ENCODE data around the gene ZNF418. TPM values are rescaled to one million over a fixed set of nuclear protein-coding genes. Genes with fewer than 3 reads are reported as not detected.
"Not testable (repeated sequence)": the region's sequence is repeated elsewhere in the genome, so short reads cannot be mapped to it uniquely, and the experiment has no call there.

The ZNF418 gene
- total RNA-seq, 1 donor from 2014 or later = 24.6 TPM

DNA sequence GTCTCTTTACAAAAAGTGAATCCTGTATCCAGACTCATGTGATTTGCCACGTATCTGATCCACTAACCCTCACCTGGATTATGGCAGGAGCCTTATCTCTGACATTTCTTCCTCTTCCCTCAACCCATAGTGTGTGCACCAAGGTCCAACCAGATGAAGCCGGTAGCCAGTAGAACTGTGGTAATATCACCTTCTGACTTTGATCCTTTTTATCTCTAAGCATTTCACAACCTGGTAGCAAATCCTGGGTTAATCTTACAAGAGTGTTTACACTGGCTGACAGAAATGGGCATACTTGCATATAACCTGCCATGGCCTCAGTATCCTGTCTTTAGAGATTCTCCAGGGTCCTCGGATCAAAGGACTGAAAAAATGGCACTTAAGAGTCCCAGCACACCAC is 20.7 kb downstream of the ZNF418 start:
- TF ChIP-seq, protein P1, sequence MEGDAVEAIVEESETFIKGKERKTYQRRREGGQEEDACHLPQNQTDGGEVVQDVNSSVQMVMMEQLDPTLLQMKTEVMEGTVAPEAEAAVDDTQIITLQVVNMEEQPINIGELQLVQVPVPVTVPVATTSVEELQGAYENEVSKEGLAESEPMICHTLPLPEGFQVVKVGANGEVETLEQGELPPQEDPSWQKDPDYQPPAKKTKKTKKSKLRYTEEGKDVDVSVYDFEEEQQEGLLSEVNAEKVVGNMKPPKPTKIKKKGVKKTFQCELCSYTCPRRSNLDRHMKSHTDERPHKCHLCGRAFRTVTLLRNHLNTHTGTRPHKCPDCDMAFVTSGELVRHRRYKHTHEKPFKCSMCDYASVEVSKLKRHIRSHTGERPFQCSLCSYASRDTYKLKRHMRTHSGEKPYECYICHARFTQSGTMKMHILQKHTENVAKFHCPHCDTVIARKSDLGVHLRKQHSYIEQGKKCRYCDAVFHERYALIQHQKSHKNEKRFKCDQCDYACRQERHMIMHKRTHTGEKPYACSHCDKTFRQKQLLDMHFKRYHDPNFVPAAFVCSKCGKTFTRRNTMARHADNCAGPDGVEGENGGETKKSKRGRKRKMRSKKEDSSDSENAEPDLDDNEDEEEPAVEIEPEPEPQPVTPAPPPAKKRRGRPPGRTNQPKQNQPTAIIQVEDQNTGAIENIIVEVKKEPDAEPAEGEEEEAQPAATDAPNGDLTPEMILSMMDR (conservative IDR thresholded peaks at IDR 0.05) = no peak
- Mint-ChIP-seq H3K27me3 (no peaks in the 10 kb centered on the region), H3K4me3 (peak overlapping the region; percentile 97), H3K27ac (no peak overlapping the region), H3K4me1 (ENCODE audit: unreplicated experiment) (peaks cover 17% of the 10 kb centered on the region), H3K36me3 (peaks cover 55% of the 10 kb centered on the region), H3K9me3 (peaks cover 12% of the 10 kb centered on the region)
- DNase-seq (ENCODE audit: extremely low spot score, unreplicated experiment) = no peak

- Mint-ChIP-seq H3K36me3 (peaks cover 52% of the 10 kb centered on the region), H3K4me1 (ENCODE audit: unreplicated experiment) (peaks cover 6% of the 10 kb centered on the region), H3K4me3 (no peak overlapping the region), H3K27me3 (no peaks in the 10 kb centered on the region), H3K27ac (no peak overlapping the region), H3K9me3 (peaks cover 5% of the 10 kb centered on the region)
- TF ChIP-seq, protein P1 (conservative IDR thresholded peaks at IDR 0.05) = no peak
- DNase-seq (ENCODE audit: extremely low spot score, unreplicated experiment) = no peak
Observed at GRCh38 chr19:57907394-57907793, 27.8 kb downstream of the ZNF418 start.

DNA sequence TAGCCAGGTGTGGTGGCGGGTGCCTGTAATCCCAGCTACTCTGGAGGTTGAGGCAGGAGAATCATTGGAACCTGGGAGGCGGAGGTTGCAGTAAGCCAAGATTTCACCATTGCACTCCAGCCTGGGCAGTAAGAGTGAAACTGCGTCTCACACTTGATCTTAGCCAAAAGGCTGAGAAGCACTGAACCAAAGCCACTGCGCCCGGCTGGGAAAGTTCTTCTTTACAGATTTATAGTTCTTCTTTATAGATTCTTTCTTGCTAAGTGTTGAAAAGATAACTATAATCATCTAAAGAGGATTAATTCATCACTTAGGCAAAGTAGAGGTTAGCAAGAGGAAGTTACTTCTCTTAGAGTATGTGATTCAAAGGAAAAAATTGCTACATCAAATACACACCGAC is 29.9 kb downstream of the ZNF418 start:
- Mint-ChIP-seq H3K36me3 (peaks cover 41% of the 10 kb centered on the region), H3K4me3 (no peak overlapping the region), H3K4me1 (ENCODE audit: unreplicated experiment) (peaks cover 6% of the 10 kb centered on the region), H3K27me3 (no peaks in the 10 kb centered on the region), H3K9me3 (peaks cover 5% of the 10 kb centered on the region), H3K27ac (no peak overlapping the region)
- no peak for DNase-seq (ENCODE audit: extremely low spot score, unreplicated experiment)
- TF ChIP-seq, protein P1 (conservative IDR thresholded peaks at IDR 0.05) = no peak

GRCh38 chr19:57903618-57904184 is 31.5 kb downstream of the ZNF418 start:
- H3K4me1 Mint-ChIP-seq (ENCODE audit: unreplicated experiment) = peaks cover 6% of the 10 kb centered on the region
- H3K36me3 Mint-ChIP-seq = peaks cover 36% of the 10 kb centered on the region
- TF ChIP-seq, protein P1 (conservative IDR thresholded peaks at IDR 0.05) = peak; percentile 3
- no peak overlapping the region for H3K4me3 Mint-ChIP-seq
- DNase-seq (ENCODE audit: extremely low spot score, unreplicated experiment) = no peak
- peaks cover 5% of the 10 kb centered on the region for H3K9me3 Mint-ChIP-seq
- H3K27me3 Mint-ChIP-seq = no peaks in the 10 kb centered on the region
- no peak overlapping the region for H3K27ac Mint-ChIP-seq

DNA sequence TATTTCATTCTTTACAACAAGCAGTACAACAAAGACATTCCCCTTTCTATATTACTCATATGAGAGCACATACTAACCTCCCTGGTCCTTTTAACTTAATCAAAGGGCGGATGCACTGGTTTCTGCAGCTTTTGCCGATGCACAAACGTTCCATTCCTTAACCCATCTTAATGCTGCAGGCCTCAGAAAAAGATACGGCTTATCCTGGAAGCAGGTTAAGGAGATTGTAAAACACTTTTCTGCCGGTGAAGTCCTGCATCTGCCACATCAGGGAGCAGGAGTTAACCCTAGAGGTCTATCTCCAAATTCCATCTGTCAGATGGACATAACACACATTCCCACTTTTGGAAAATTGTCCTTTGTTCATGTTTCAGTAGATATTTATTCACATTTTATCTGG is 34.9 kb downstream of the ZNF418 start:
- Mint-ChIP-seq H3K36me3 (peaks cover 13% of the 10 kb centered on the region), H3K27ac (no peak overlapping the region), H3K4me3 (no peak overlapping the region), H3K4me1 (ENCODE audit: unreplicated experiment) (peaks cover 6% of the 10 kb centered on the region), H3K9me3 (peaks cover 5% of the 10 kb centered on the region), H3K27me3 (no peaks in the 10 kb centered on the region)
- DNase-seq (ENCODE audit: extremely low spot score, unreplicated experiment) = no peak
- TF ChIP-seq, protein P1 (conservative IDR thresholded peaks at IDR 0.05) = no peak

GRCh38 chr19:57890706-57891105 is 44.5 kb downstream of the ZNF418 start:
- Mint-ChIP-seq H3K27ac (peak overlapping the region; percentile 83), H3K9me3 (peaks cover 22% of the 10 kb centered on the region), H3K4me3 (peak overlapping the region; percentile 72), H3K4me1 (ENCODE audit: unreplicated experiment) (peaks cover 22% of the 10 kb centered on the region), H3K36me3 (peaks cover 31% of the 10 kb centered on the region)
- not testable (repeated sequence) for H3K27me3 Mint-ChIP-seq; DNase-seq (ENCODE audit: extremely low spot score, unreplicated experiment)

Data from type B pancreatic cell (in vitro differentiated cells).